Gastrocnemius medialis (tissue), 4 donors: ENCODE results near the gene MDGA2. TPM values are rescaled to one million over a fixed set of nuclear protein-coding genes. Genes with fewer than 3 reads are reported as not detected.
"Not testable (repeated sequence)": the region's sequence is repeated elsewhere in the genome, so short reads cannot be mapped to it uniquely, and the experiment has no call there.

ENCODE experiments used
- ATAC-seq, 2 donors: fragments of 150-250 bp; one replicate each; pipeline ENCODE4 v1.9.1; 2016
- DNase-seq, 2 donors: peaks; one replicate each; pipeline ENCODE4 v3.0.0-alpha.2; 2019
- H3K27ac ChIP-seq, 4 donors: fragments of 200-600 bp; sonication (generic); 1 replicate in 1 of 4; 2 replicates in 3 of 4; pipeline ENCODE4 v1.5.1; 2016 to 2018; ENCODE audit warnings: mild to moderate bottlenecking in 2 of 4, moderate library complexity in 1 of 4
- H3K27me3 ChIP-seq, 3 donors: fragments of 200-600 bp; sonication (generic) in 2 of 3; 1 replicate in 1 of 3; 2 replicates in 2 of 3; pipeline versions ENCODE4 v1.5.1 to v1.6.0; 2016 to 2019; ENCODE audit warnings: mild to moderate bottlenecking in 1 of 3, moderate library complexity in 1 of 3
- H3K36me3 ChIP-seq, 2 donors: fragments of 200-600 bp; sonication (generic) in 1 of 2; one replicate each; pipeline ENCODE4 v1.5.1; 2017 to 2018
- H3K4me1 ChIP-seq, 2 donors: fragments of 200-600 bp; sonication (generic) in 1 of 2; one replicate each; pipeline ENCODE4 v1.5.1; 2016 to 2017; ENCODE audit warnings: mild to moderate bottlenecking in 2 of 2
- H3K4me3 ChIP-seq, 4 donors: fragments of 200-600 bp; sonication (generic) in 3 of 4; 1 replicate in 1 of 4; 2 replicates in 3 of 4; pipeline ENCODE4 v1.5.1; 2016 to 2019; ENCODE audit warnings: mild to moderate bottlenecking in 2 of 4
- H3K9me3 ChIP-seq, 3 donors: fragments of 200-600 bp; sonication (generic) in 2 of 3; 1 replicate in 1 of 3; 2 replicates in 2 of 3; pipeline ENCODE4 v1.5.1; 2016 to 2019
- POLR2A ChIP-seq, 2 donors: fragments of 450-650 bp; IDR thresholded peaks; one replicate each; pipeline ENCODE4 v1.6.1; 2017; ENCODE audit warnings: antibody characterized with exemption in 2 of 2, mild to moderate bottlenecking in 2 of 2, moderate library complexity in 2 of 2
- in situ Hi-C, 4 donors: fragments of 200-750 bp; cut with MboI; loops; one replicate each; pipeline versions ENCODE4 v1.15.0 to v1.8.0; 2017; ENCODE audit warnings: low sequenced_read_pairs in 4 of 4
- intact Hi-C: fragments of 100-400 bp; cut with DNase I; formaldehyde crosslinking; loops from one replicate; pipeline ENCODE4 v1.15.1; 2023; ENCODE audit warnings: low total_unique reads
- total RNA-seq, 4 donors: library from RNA; depleted of rRNA; stranded (reverse); fragments of >200 nt; gene quantifications; one replicate each; pipeline versions ENCODE4 v1.1.0 to v1.2.3, GENCODE V29; 2016
- TF ChIP-seq, protein P1 (sequence below), 5 experiments: fragments of 450-650 bp in 3 of 5; fragments of 200-600 bp in 2 of 5; sonication (generic) in 2 of 5; IDR thresholded peaks in 4 of 5; conservative IDR thresholded peaks in 1 of 5; 1 replicate in 4 of 5; 2 replicates in 1 of 5; pipeline ENCODE4 v1.5.1; 2016 to 2019; ENCODE audit warnings: antibody characterized with exemption in 5 of 5, mild to moderate bottlenecking in 3 of 5, moderate library complexity in 3 of 5

Gene MDGA2
- total RNA-seq, 4 donors from 2014 or later, result not detected

DNA sequence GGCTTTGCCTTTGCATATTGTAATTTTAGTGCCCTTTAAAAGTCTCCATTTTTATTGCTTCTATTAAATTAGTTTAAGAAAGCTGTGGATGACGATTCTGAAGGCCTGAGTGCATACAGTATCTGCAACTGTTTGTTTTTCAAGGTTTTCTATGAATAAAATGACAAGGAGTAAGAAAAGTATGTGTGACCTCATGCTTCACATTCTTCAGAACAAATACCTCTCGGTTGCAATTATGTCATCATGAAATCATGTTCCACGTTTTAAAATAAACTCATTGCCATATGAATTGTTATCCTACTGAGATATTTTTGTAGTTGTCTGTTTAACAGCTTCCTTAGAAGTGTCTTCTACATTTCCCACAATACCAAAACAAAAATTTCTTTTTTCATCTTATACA, 374.6 kb downstream of the MDGA2 start:
- in situ Hi-C loops, result no loop called here

DNA sequence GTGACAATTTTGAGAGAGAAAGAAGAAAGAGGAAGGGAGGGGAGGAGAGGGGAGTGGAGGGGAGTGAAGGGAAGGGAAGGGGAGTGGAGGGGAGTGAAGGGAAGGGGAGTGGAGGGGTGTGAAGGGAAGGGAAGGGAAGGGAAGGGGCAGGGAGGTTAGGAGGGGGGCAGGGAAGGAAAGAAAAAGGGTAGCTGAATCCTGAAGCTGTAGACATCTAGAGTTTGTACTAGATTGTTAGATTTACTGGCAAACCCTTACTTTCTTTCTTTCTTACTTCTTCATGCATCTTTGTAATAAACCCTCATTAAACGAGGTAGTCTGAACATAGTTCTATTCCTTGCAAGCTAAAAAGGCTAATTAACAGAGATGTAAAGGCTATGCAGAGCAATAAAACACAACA, 378.0 kb downstream of the MDGA2 start:
- TF ChIP-seq POLR2A (IDR thresholded peaks at IDR 0.05), result no peak
- TF ChIP-seq, protein P1, sequence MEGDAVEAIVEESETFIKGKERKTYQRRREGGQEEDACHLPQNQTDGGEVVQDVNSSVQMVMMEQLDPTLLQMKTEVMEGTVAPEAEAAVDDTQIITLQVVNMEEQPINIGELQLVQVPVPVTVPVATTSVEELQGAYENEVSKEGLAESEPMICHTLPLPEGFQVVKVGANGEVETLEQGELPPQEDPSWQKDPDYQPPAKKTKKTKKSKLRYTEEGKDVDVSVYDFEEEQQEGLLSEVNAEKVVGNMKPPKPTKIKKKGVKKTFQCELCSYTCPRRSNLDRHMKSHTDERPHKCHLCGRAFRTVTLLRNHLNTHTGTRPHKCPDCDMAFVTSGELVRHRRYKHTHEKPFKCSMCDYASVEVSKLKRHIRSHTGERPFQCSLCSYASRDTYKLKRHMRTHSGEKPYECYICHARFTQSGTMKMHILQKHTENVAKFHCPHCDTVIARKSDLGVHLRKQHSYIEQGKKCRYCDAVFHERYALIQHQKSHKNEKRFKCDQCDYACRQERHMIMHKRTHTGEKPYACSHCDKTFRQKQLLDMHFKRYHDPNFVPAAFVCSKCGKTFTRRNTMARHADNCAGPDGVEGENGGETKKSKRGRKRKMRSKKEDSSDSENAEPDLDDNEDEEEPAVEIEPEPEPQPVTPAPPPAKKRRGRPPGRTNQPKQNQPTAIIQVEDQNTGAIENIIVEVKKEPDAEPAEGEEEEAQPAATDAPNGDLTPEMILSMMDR (IDR thresholded peaks at IDR 0.05 in 4 of 5, conservative IDR thresholded peaks at IDR 0.05 in 1 of 5), result no peak
- in situ Hi-C loops, result no loop called here

More for the DNA sequence above, 374.6 kb downstream of the MDGA2 start:
- Histone ChIP-seq H3K27me3 (no peaks in the 10 kb centered on the region), H3K4me1 (no peaks in the 10 kb centered on the region), H3K27ac (no peak overlapping the region), H3K36me3 (no peaks in the 10 kb centered on the region), H3K9me3 (no peaks in the 10 kb centered on the region), H3K4me3 (no peak overlapping the region)
- intact Hi-C loops, result no loop called here
- TF ChIP-seq POLR2A (IDR thresholded peaks at IDR 0.05), result no peak
- TF ChIP-seq, protein P1 (IDR thresholded peaks at IDR 0.05 in 4 of 5, conservative IDR thresholded peaks at IDR 0.05 in 1 of 5), result no peak
- ATAC-seq (no peak), DNase-seq (no peak)

DNA sequence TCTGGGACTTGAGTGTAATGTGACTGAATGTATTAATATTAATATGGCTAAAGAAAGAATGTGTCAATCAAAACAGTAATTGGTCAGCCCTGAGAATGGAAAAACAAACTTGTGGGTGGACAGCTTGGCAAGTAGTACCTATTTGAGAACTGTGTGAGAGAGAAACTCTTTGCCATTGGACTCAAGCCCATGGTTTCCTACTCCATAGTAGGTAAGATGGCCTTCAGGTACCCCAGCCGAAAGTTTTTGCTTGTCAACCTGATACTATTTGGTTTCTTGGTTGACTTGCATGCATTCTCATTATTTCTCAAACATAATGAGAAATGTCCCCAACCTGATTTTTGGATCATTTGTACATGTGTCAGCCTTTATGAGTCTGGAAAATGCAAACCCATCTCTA, 391.1 kb downstream of the MDGA2 start:
- no peak for TF ChIP-seq POLR2A (IDR thresholded peaks at IDR 0.05)
- TF ChIP-seq, protein P1 (IDR thresholded peaks at IDR 0.05 in 4 of 5, conservative IDR thresholded peaks at IDR 0.05 in 1 of 5), result no peak
- intact Hi-C loops, result no loop called here
- no peak overlapping the region for H3K27ac ChIP-seq
- H3K9me3 ChIP-seq, result no peaks in the 10 kb centered on the region
- H3K27me3 ChIP-seq, result no peaks in the 10 kb centered on the region
- H3K36me3 ChIP-seq, result no peaks in the 10 kb centered on the region
- in situ Hi-C loops, result no loop called here
- no peak overlapping the region for H3K4me3 ChIP-seq
- DNase-seq (no peak), ATAC-seq (no peak)
- H3K4me1 ChIP-seq, result no peaks in the 10 kb centered on the region

More for the DNA sequence above, 378.0 kb downstream of the MDGA2 start:
- no peaks in the 10 kb centered on the region for H3K4me1 ChIP-seq
- no peak overlapping the region for H3K27ac ChIP-seq
- ATAC-seq (no peak), DNase-seq (no peak)
- H3K9me3 ChIP-seq, result no peaks in the 10 kb centered on the region
- no peaks in the 10 kb centered on the region for H3K27me3 ChIP-seq
- intact Hi-C loops, result no loop called here
- no peaks in the 10 kb centered on the region for H3K36me3 ChIP-seq
- H3K4me3 ChIP-seq, result no peak overlapping the region

DNA sequence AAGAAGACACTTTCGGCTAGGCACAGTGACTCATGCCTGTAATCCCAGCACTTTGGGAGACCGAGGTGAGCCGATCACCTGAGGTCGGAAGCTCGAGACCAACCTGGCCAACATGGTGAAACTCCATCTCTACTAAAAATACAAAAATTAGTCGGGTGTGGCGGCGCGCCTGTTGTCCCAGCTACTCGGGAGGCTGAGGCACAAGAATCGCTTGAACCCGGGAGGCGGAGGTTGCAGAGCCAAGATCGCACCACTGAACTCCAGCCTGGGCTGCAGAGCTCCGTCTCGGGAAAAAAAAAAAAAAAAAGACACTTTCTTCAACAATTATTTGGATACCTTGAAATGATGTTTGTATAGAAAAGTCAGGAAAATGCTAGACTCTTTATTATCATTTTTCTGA, 393.6 kb downstream of the MDGA2 start:
- H3K27me3 ChIP-seq, H3K9me3 ChIP-seq, ATAC-seq, in situ Hi-C loops, H3K36me3 ChIP-seq, DNase-seq, H3K4me1 ChIP-seq, H3K27ac ChIP-seq, H3K4me3 ChIP-seq, intact Hi-C loops: not testable (repeated sequence)

DNA sequence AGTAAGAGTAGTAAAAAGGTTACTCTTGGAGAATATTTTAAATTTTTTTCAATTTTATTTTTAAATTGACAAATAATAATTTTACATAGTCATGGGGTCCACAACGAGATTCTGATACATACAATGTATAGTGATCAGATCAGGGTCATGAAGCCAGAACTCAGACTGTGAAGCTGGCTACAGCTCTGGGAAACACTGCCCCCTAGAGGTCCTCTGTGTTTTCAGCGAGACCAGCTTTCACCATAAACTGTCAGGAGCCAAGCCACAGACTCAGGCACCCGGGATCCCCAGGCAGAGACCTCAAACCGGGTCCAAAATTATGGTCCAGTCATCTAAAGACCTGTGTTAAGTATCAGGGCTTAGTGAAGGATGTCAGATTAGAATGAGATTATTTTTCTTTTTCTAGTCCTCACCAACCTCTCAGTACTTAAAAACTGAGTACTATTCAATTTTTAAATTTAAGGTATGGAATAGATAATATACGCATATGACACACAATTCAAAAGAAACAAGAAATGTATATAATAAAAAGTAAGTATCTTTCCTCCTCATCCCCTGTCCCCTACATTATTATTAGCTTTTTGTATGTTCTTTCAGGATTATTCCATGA, 397.1 kb downstream of the MDGA2 start:
- DNase-seq, result no peak

More for the DNA sequence above, 397.1 kb downstream of the MDGA2 start:
- Histone ChIP-seq H3K36me3 (no peaks in the 10 kb centered on the region), H3K27me3 (no peaks in the 10 kb centered on the region), H3K27ac (no peak overlapping the region), H3K4me1 (no peaks in the 10 kb centered on the region), H3K4me3 (no peak overlapping the region), H3K9me3 (no peaks in the 10 kb centered on the region)
- intact Hi-C loops (no loop called here), in situ Hi-C loops (no loop called here)
- no peak for TF ChIP-seq POLR2A (IDR thresholded peaks at IDR 0.05)
- TF ChIP-seq, protein P1 (IDR thresholded peaks at IDR 0.05 in 4 of 5, conservative IDR thresholded peaks at IDR 0.05 in 1 of 5), result peak in 1 of 5 experiments; percentile 26
- ATAC-seq, result no peak
